ENCODE results near the gene EID3. TPM values are rescaled to one million over a fixed set of nuclear protein-coding genes. Genes with fewer than 3 reads are reported as not detected.

The EID3 gene
- total and polyA plus RNA-seq, 2 of the 8 experiments (the other 6 are each of a cell fraction or from before 2014, with no cell fraction given), result 1.2 to 2.8 TPM

- no peak for TF ChIP-seq TAF7 (optimal IDR thresholded peaks at IDR 0.05; ENCODE audit: borderline replicate concordance, low read depth, low read length)
Observed at GRCh38 chr12:104280111-104280510, 23.4 kb upstream of the EID3 start (continued).
